Measurements from ENCODE around the gene LONP2.
A peak's percentile ranks its signal among the peaks of the same experiment; 100 is the strongest.
"Not testable (repeated sequence)": the region's sequence is repeated elsewhere in the genome, so short reads cannot be mapped to it uniquely, and the experiment has no call there.

The LONP2 gene

GRCh38 chr16:48334325-48334724 is 90.2 kb downstream of the LONP2 start:
- DNase-seq (ENCODE audit: low spot score): no peak

GRCh38 chr16:48335961-48336360 is 91.9 kb downstream of the LONP2 start:
- no peak for DNase-seq (ENCODE audit: low spot score)

GRCh38 chr16:48340054-48340453 is 96.0 kb downstream of the LONP2 start:
- DNase-seq (ENCODE audit: low spot score): no peak

GRCh38 chr16:48342591-48342990 is 98.5 kb downstream of the LONP2 start:
- DNase-seq (ENCODE audit: low spot score): no peak

- no peak for DNase-seq (ENCODE audit: low spot score)
These were observed 103.2 kb downstream of the LONP2 start for GRCh38 chr16:48347191-48347865.

GRCh38 chr16:48347980-48348379 is 103.9 kb downstream of the LONP2 start:
- DNase-seq (ENCODE audit: low spot score): peak; percentile 62

GRCh38 chr16:48350736-48351135 is 106.6 kb downstream of the LONP2 start:
- DNase-seq (ENCODE audit: low spot score): no peak

- DNase-seq (ENCODE audit: low spot score): no peak
These were observed 108.7 kb downstream of the LONP2 start for GRCh38 chr16:48352648-48353390.

- DNase-seq (ENCODE audit: low spot score): peak; percentile 71
These were observed 109.6 kb downstream of the LONP2 start for GRCh38 chr16:48353565-48354163.

- not testable (repeated sequence) for DNase-seq (ENCODE audit: low spot score)
These were observed 110.3 kb downstream of the LONP2 start for GRCh38 chr16:48354385-48354784.

GRCh38 chr16:48354877-48355855 is 111.1 kb downstream of the LONP2 start:
- DNase-seq (ENCODE audit: low spot score): no peak

GRCh38 chr16:48356633-48357376 is 112.7 kb downstream of the LONP2 start:
- DNase-seq (ENCODE audit: low spot score): no peak

- DNase-seq (ENCODE audit: low spot score): no peak
These were observed 114.3 kb downstream of the LONP2 start for GRCh38 chr16:48358419-48358818.

GRCh38 chr16:48359983-48360382 is 115.9 kb downstream of the LONP2 start:
- DNase-seq (ENCODE audit: low spot score): no peak

GRCh38 chr16:48361012-48361411 is 116.9 kb downstream of the LONP2 start:
- DNase-seq (ENCODE audit: low spot score): no peak

GRCh38 chr16:48361540-48362144 is 117.5 kb downstream of the LONP2 start:
- no peak for DNase-seq (ENCODE audit: low spot score)

GRCh38 chr16:48365025-48365600 is 121.0 kb downstream of the LONP2 start:
- no peak for DNase-seq (ENCODE audit: low spot score)

- peak; percentile 76 for DNase-seq (ENCODE audit: low spot score)
These were observed 121.6 kb downstream of the LONP2 start for GRCh38 chr16:48365601-48366164.
